ENCODE data around the gene ZNF174. TPM values are rescaled to one million over a fixed set of nuclear protein-coding genes. Genes with fewer than 3 reads are reported as not detected.

The ZNF174 gene
- total and polyA plus RNA-seq, 4 donors = 3.8 to 4.6 (median 4.1) TPM

GRCh38 chr16:3439637-3440036 is 38.6 kb downstream of the ZNF174 start:
- H3K27ac ChIP-seq (ENCODE audit: low read depth in 1 of 2, low read length in 2 of 2) = no peak overlapping the region
- H3K9me3 ChIP-seq (ENCODE audit: control insufficient read depth in 4 of 4, low read length in 3 of 4) = peaks cover 0 to 12% (median 6%) of the 10 kb centered on the region in 4 donors
- H3K27me3 ChIP-seq (ENCODE audit: control insufficient read depth in 4 of 4, insufficient read depth in 4 of 4, low read length in 3 of 4) = no peaks in the 10 kb centered on the region
- peaks cover 0 to 15% (median 6%) of the 10 kb centered on the region in 4 donors for H3K36me3 ChIP-seq (ENCODE audit: control insufficient read depth in 4 of 4, insufficient read depth in 3 of 4, low read depth in 1 of 4, low read length in 3 of 4)
- WGBS = 89% methylated on average over 4 of the region's 4 CpGs
- peaks cover 0 to 13% (median 4%) of the 10 kb centered on the region in 4 donors for H3K4me1 ChIP-seq (ENCODE audit: control insufficient read depth in 4 of 4, insufficient read depth in 4 of 4, low read length in 3 of 4)
- H3K4me3 ChIP-seq (ENCODE audit: low read depth in 1 of 3, low read length in 3 of 3) = no peak overlapping the region
- no peak overlapping the region for H3K9ac ChIP-seq (ENCODE audit: low read depth in 1 of 2, low read length in 2 of 2)
- DNase-seq (ENCODE audit: low spot score) = no peak
- no peak for TF ChIP-seq CTCF (IDR thresholded peaks at IDR 0.05; ENCODE audit: low read depth, low read length, missing input control)
- TF ChIP-seq SP1 (IDR thresholded peaks at IDR 0.05) = no peak
- TF ChIP-seq RXRA (IDR thresholded peaks at IDR 0.05) = no peak
- TF ChIP-seq FOXA2 (IDR thresholded peaks at IDR 0.05) = no peak
- no peak for TF ChIP-seq YY1 (IDR thresholded peaks at IDR 0.05)
- no peak for TF ChIP-seq JUND (IDR thresholded peaks at IDR 0.05)
- TF ChIP-seq FOXA1 (IDR thresholded peaks at IDR 0.05) = no peak
- TF ChIP-seq ZBTB33 (IDR thresholded peaks at IDR 0.05) = no peak
- TF ChIP-seq TAF1 (conservative IDR thresholded peaks at IDR 0.05) = no peak
- TF ChIP-seq HNF4G (IDR thresholded peaks at IDR 0.05) = no peak
- TF ChIP-seq NR2F2 (IDR thresholded peaks at IDR 0.05) = no peak

- TF ChIP-seq YY1 (IDR thresholded peaks at IDR 0.05) (peak; percentile 52), EGR1 (IDR thresholded peaks at IDR 0.05; ENCODE audit: low read depth in 2 of 2) (peak; percentile 24 to 45), SP1 (IDR thresholded peaks at IDR 0.05) (peak; percentile 50), MAX (IDR thresholded peaks at IDR 0.05) (peak; percentile 60), NR2F2 (IDR thresholded peaks at IDR 0.05) (no peak), CTCF (IDR thresholded peaks at IDR 0.05; ENCODE audit: low read depth, low read length, missing input control) (no peak), REST (IDR thresholded peaks at IDR 0.05) (peak; percentile 46), GABPA (IDR thresholded peaks at IDR 0.05 in 1 of 2, conservative IDR thresholded peaks at IDR 0.05 in 1 of 2) (peak; percentile 83 to 93), RAD21 (IDR thresholded peaks at IDR 0.05) (peak; percentile 7 to 29)
- WGBS = 36% methylated on average over 61 of the region's 61 CpGs
- peak; percentile 75 for DNase-seq (ENCODE audit: low spot score)
- Histone ChIP-seq H3K4me3 (ENCODE audit: low read depth in 1 of 3, low read length in 3 of 3) (peak within 1 kb of the TSS; percentile 62 to 89 (median 83)), H3K36me3 (ENCODE audit: control insufficient read depth in 4 of 4, insufficient read depth in 3 of 4, low read depth in 1 of 4, low read length in 3 of 4) (peaks cover 0 to 15% (median 4%) of the 10 kb centered on the region in 4 donors), H3K27ac (ENCODE audit: low read depth in 1 of 2, low read length in 2 of 2) (peak within 1 kb of the TSS; percentile 25 to 41), H3K9me3 (ENCODE audit: control insufficient read depth in 4 of 4, low read length in 3 of 4) (peaks cover 0 to 12% (median 4%) of the 10 kb centered on the region in 4 donors), H3K9ac (ENCODE audit: low read depth in 1 of 2, low read length in 2 of 2) (peak within 1 kb of the TSS; percentile 45 to 75), H3K27me3 (ENCODE audit: control insufficient read depth in 4 of 4, insufficient read depth in 4 of 4, low read length in 3 of 4) (no peaks in the 10 kb centered on the region), H3K4me1 (ENCODE audit: control insufficient read depth in 4 of 4, insufficient read depth in 4 of 4, low read length in 3 of 4) (peaks cover 0 to 16% (median 8%) of the 10 kb centered on the region in 4 donors)
Measured at GRCh38 chr16:3443108-3444031, 42.4 kb downstream of the ZNF174 start, which contains the start of the genes NAA60 and ZNF597. NAA60 (plus strand) TSS chr16:3443680; CDS start chr16:3476228, 32,548 bp downstream. ZNF597 (minus strand) TSS chr16:3443504; CDS start chr16:3443153, 351 bp downstream.

Measured in liver (tissue), 9 donors.